ENCODE data around the gene CAMKK2. TPM values are rescaled to one million over a fixed set of nuclear protein-coding genes. Genes with fewer than 3 reads are reported as not detected.
"Not testable (repeated sequence)": the region's sequence is repeated elsewhere in the genome, so short reads cannot be mapped to it uniquely, and the experiment has no call there.

CAMKK2 gene
- total RNA-seq, 1 experiment from 2014 or later = 9.1 TPM

- DNase-seq (ENCODE audit: low read depth, low spot score) = no peak
- in situ Hi-C loops (cut with HindIII; ENCODE audit: low pct_unique_long_range_greater_than_20kb, low sequenced_read_pairs) = no loop called here
Observed at GRCh38 chr12:121263206-121263935, 33.1 kb downstream of the CAMKK2 start.

- in situ Hi-C loops (cut with HindIII; ENCODE audit: low pct_unique_long_range_greater_than_20kb, low sequenced_read_pairs) = no loop called here
- DNase-seq (ENCODE audit: low read depth, low spot score) = no peak
Observed at GRCh38 chr12:121261398-121261797, 35.1 kb downstream of the CAMKK2 start.

GRCh38 chr12:121260091-121260490, 36.4 kb downstream of the CAMKK2 start:
- in situ Hi-C loops (cut with HindIII; ENCODE audit: low pct_unique_long_range_greater_than_20kb, low sequenced_read_pairs) = no loop called here
- DNase-seq (ENCODE audit: low read depth, low spot score) = no peak

- DNase-seq (ENCODE audit: low read depth, low spot score) = no peak
- in situ Hi-C loops (cut with HindIII; ENCODE audit: low pct_unique_long_range_greater_than_20kb, low sequenced_read_pairs) = no loop called here
Observed at GRCh38 chr12:121259074-121259473, 37.4 kb downstream of the CAMKK2 start.

- in situ Hi-C loops (cut with HindIII; ENCODE audit: low pct_unique_long_range_greater_than_20kb, low sequenced_read_pairs); DNase-seq (ENCODE audit: low read depth, low spot score): not testable (repeated sequence)
Observed at GRCh38 chr12:121257704-121258449, 38.6 kb downstream of the CAMKK2 start.

GRCh38 chr12:121255433-121255832, 41.1 kb downstream of the CAMKK2 start:
- DNase-seq (ENCODE audit: low read depth, low spot score) = no peak
- in situ Hi-C loops (cut with HindIII; ENCODE audit: low pct_unique_long_range_greater_than_20kb, low sequenced_read_pairs) = no loop called here

GRCh38 chr12:121253638-121254335, 42.7 kb downstream of the CAMKK2 start:
- in situ Hi-C loops (cut with HindIII; ENCODE audit: low pct_unique_long_range_greater_than_20kb, low sequenced_read_pairs) = no loop called here

GRCh38 chr12:121252712-121253345, 43.7 kb downstream of the CAMKK2 start:
- DNase-seq (ENCODE audit: low read depth, low spot score) = no peak
- in situ Hi-C loops (cut with HindIII; ENCODE audit: low pct_unique_long_range_greater_than_20kb, low sequenced_read_pairs) = no loop called here

More at GRCh38 chr12:121253638-121254335, 42.7 kb downstream of the CAMKK2 start:
- no peak for DNase-seq (ENCODE audit: low read depth, low spot score)

- no peak for DNase-seq (ENCODE audit: low read depth, low spot score)
- in situ Hi-C loops (cut with HindIII; ENCODE audit: low pct_unique_long_range_greater_than_20kb, low sequenced_read_pairs) = no loop called here
Observed at GRCh38 chr12:121251838-121252237, 44.7 kb downstream of the CAMKK2 start.

- in situ Hi-C loops (cut with HindIII; ENCODE audit: low pct_unique_long_range_greater_than_20kb, low sequenced_read_pairs) = no loop called here
- DNase-seq (ENCODE audit: low read depth, low spot score) = no peak
Observed at GRCh38 chr12:121250359-121250758, 46.1 kb downstream of the CAMKK2 start.

- no peak for DNase-seq (ENCODE audit: low read depth, low spot score)
- in situ Hi-C loops (cut with HindIII; ENCODE audit: low pct_unique_long_range_greater_than_20kb, low sequenced_read_pairs) = no loop called here
Observed at GRCh38 chr12:121248622-121249021, 47.9 kb downstream of the CAMKK2 start.

GRCh38 chr12:121246893-121247557, 49.5 kb downstream of the CAMKK2 start:
- in situ Hi-C loops (cut with HindIII; ENCODE audit: low pct_unique_long_range_greater_than_20kb, low sequenced_read_pairs) = no loop called here
- no peak for DNase-seq (ENCODE audit: low read depth, low spot score)

- in situ Hi-C loops (cut with HindIII; ENCODE audit: low pct_unique_long_range_greater_than_20kb, low sequenced_read_pairs) = no loop called here
- no peak for DNase-seq (ENCODE audit: low read depth, low spot score)
Observed at GRCh38 chr12:121245951-121246350, 50.6 kb downstream of the CAMKK2 start.

GRCh38 chr12:121245031-121245430, 51.5 kb downstream of the CAMKK2 start:
- no peak for DNase-seq (ENCODE audit: low read depth, low spot score)
- in situ Hi-C loops (cut with HindIII; ENCODE audit: low pct_unique_long_range_greater_than_20kb, low sequenced_read_pairs) = no loop called here

- in situ Hi-C loops (cut with HindIII; ENCODE audit: low pct_unique_long_range_greater_than_20kb, low sequenced_read_pairs) = no loop called here
- peak; percentile 25 for DNase-seq (ENCODE audit: low read depth, low spot score)
Observed at GRCh38 chr12:121241156-121241970, 55.1 kb downstream of the CAMKK2 start.

- in situ Hi-C loops (cut with HindIII; ENCODE audit: low pct_unique_long_range_greater_than_20kb, low sequenced_read_pairs) = no loop called here
- no peak for DNase-seq (ENCODE audit: low read depth, low spot score)
Observed at GRCh38 chr12:121240484-121241101, 55.9 kb downstream of the CAMKK2 start.

All from SK-MEL-5 (cell line).